ENCODE data around the gene FARP1.

FARP1 gene

GRCh38 chr13:98198683-98199082, 55.8 kb downstream of the FARP1 start:
- no peaks in the 10 kb centered on the region; the same call in 1 of the 2 replicates for H3K36me3 ChIP-seq (ENCODE audit: insufficient read depth, low read length)
- no peak overlapping the region for H3K9ac ChIP-seq (ENCODE audit: insufficient read length)
- H3K27ac ChIP-seq = no peak overlapping the region
- no peak for DNase-seq (ENCODE audit: low read depth, low spot score)
- no peaks in the 10 kb centered on the region for H3K9me3 ChIP-seq (ENCODE audit: low read depth, low read length)
- H3K4me3 ChIP-seq = no peak overlapping the region
- TF ChIP-seq EZH2 (IDR thresholded peaks at IDR 0.05) = no peak

- H3K9me3 ChIP-seq (ENCODE audit: low read depth, low read length) = no peaks in the 10 kb centered on the region
- H3K9ac ChIP-seq (ENCODE audit: insufficient read length) = no peak overlapping the region
- no peak overlapping the region for H3K4me3 ChIP-seq
- DNase-seq (ENCODE audit: low read depth, low spot score) = no peak
- no peaks in the 10 kb centered on the region; the same call in 1 of the 2 replicates for H3K36me3 ChIP-seq (ENCODE audit: insufficient read depth, low read length)
- H3K27ac ChIP-seq = no peak overlapping the region
- TF ChIP-seq FOXP2 (optimal IDR thresholded peaks at IDR 0.05; ENCODE audit: control extremely low read depth, extremely low read length, insufficient read depth) (no peak), EZH2 (IDR thresholded peaks at IDR 0.05) (no peak), POLR2AphosphoS5 (IDR thresholded peaks at IDR 0.05; ENCODE audit: borderline replicate concordance, low read depth, low read length) (no peak)
Measured at GRCh38 chr13:98199480-98199879, 56.6 kb downstream of the FARP1 start.

- no peak for DNase-seq (ENCODE audit: low read depth, low spot score)
- H3K9me3 ChIP-seq (ENCODE audit: low read depth, low read length) = no peaks in the 10 kb centered on the region
- no peak for TF ChIP-seq EZH2 (IDR thresholded peaks at IDR 0.05)
- TF ChIP-seq POLR2AphosphoS5 (IDR thresholded peaks at IDR 0.05; ENCODE audit: borderline replicate concordance, low read depth, low read length) = no peak
- no peak for TF ChIP-seq FOXP2 (optimal IDR thresholded peaks at IDR 0.05; ENCODE audit: control extremely low read depth, extremely low read length, insufficient read depth)
- no peak overlapping the region for H3K4me3 ChIP-seq
- H3K27ac ChIP-seq = no peak overlapping the region
- no peaks in the 10 kb centered on the region; the same call in 1 of the 2 replicates for H3K36me3 ChIP-seq (ENCODE audit: insufficient read depth, low read length)
- no peak overlapping the region for H3K9ac ChIP-seq (ENCODE audit: insufficient read length)
Measured at GRCh38 chr13:98200211-98200878, 57.5 kb downstream of the FARP1 start.

- H3K4me3 ChIP-seq = no peak overlapping the region
- no peak for DNase-seq (ENCODE audit: low read depth, low spot score)
- no peak overlapping the region for H3K9ac ChIP-seq (ENCODE audit: insufficient read length)
- no peak overlapping the region for H3K27ac ChIP-seq
- TF ChIP-seq FOXP2 (optimal IDR thresholded peaks at IDR 0.05; ENCODE audit: control extremely low read depth, extremely low read length, insufficient read depth) (no peak), POLR2AphosphoS5 (IDR thresholded peaks at IDR 0.05; ENCODE audit: borderline replicate concordance, low read depth, low read length) (no peak), EZH2 (IDR thresholded peaks at IDR 0.05) (no peak)
- 0 out of 2 replicates have a peak, but pooled peaks cover 4% of the 10 kb centered on the region for H3K9me3 ChIP-seq (ENCODE audit: low read depth, low read length)
- H3K36me3 ChIP-seq (ENCODE audit: insufficient read depth, low read length) = no peaks in the 10 kb centered on the region; the same call in 1 of the 2 replicates
Measured at GRCh38 chr13:98201189-98201588, 58.3 kb downstream of the FARP1 start.

- DNase-seq (ENCODE audit: low read depth, low spot score) = no peak
- H3K27ac ChIP-seq = peak overlapping the region; percentile 34; the same call in 1 of the 2 replicates
- peak overlapping the region; percentile 18; the same call in 1 of the 2 replicates for H3K4me3 ChIP-seq
- 0 out of 2 replicates have a peak, but pooled peaks cover 5% of the 10 kb centered on the region for H3K9me3 ChIP-seq (ENCODE audit: low read depth, low read length)
- TF ChIP-seq EZH2 (IDR thresholded peaks at IDR 0.05) = no peak
- no peak for TF ChIP-seq FOXP2 (optimal IDR thresholded peaks at IDR 0.05; ENCODE audit: control extremely low read depth, extremely low read length, insufficient read depth)
- no peak for TF ChIP-seq POLR2AphosphoS5 (IDR thresholded peaks at IDR 0.05; ENCODE audit: borderline replicate concordance, low read depth, low read length)
- H3K9ac ChIP-seq (ENCODE audit: insufficient read length) = no peak overlapping the region
- no peaks in the 10 kb centered on the region; the same call in 1 of the 2 replicates for H3K36me3 ChIP-seq (ENCODE audit: insufficient read depth, low read length)
Measured at GRCh38 chr13:98201984-98202383, 59.1 kb downstream of the FARP1 start.

GRCh38 chr13:98203646-98204326, 60.9 kb downstream of the FARP1 start:
- Histone ChIP-seq H3K27ac (no peak overlapping the region), H3K9ac (ENCODE audit: insufficient read length) (no peak overlapping the region), H3K4me3 (no peak overlapping the region), H3K9me3 (ENCODE audit: low read depth, low read length) (0 out of 2 replicates have a peak, but pooled peaks cover 5% of the 10 kb centered on the region), H3K36me3 (ENCODE audit: insufficient read depth, low read length) (no peaks in the 10 kb centered on the region; the same call in 1 of the 2 replicates)
- no peak for TF ChIP-seq FOXP2 (optimal IDR thresholded peaks at IDR 0.05; ENCODE audit: control extremely low read depth, extremely low read length, insufficient read depth)
- TF ChIP-seq EZH2 (IDR thresholded peaks at IDR 0.05) = no peak
- no peak for TF ChIP-seq POLR2AphosphoS5 (IDR thresholded peaks at IDR 0.05; ENCODE audit: borderline replicate concordance, low read depth, low read length)
- DNase-seq (ENCODE audit: low read depth, low spot score) = no peak

- DNase-seq (ENCODE audit: low read depth, low spot score) = no peak
- Histone ChIP-seq H3K9me3 (ENCODE audit: low read depth, low read length) (0 out of 2 replicates have a peak, but pooled peaks cover 5% of the 10 kb centered on the region), H3K9ac (ENCODE audit: insufficient read length) (no peak overlapping the region), H3K4me3 (no peak overlapping the region), H3K36me3 (ENCODE audit: insufficient read depth, low read length) (no peaks in the 10 kb centered on the region; the same call in 1 of the 2 replicates), H3K27ac (no peak overlapping the region)
- no peak for TF ChIP-seq FOXP2 (optimal IDR thresholded peaks at IDR 0.05; ENCODE audit: control extremely low read depth, extremely low read length, insufficient read depth)
- TF ChIP-seq POLR2AphosphoS5 (IDR thresholded peaks at IDR 0.05; ENCODE audit: borderline replicate concordance, low read depth, low read length) = no peak
- no peak for TF ChIP-seq EZH2 (IDR thresholded peaks at IDR 0.05)
Measured at GRCh38 chr13:98204546-98204945, 61.7 kb downstream of the FARP1 start.

- Histone ChIP-seq H3K9me3 (ENCODE audit: low read depth, low read length) (0 out of 2 replicates have a peak, but pooled peaks cover 5% of the 10 kb centered on the region), H3K27ac (no peak overlapping the region), H3K4me3 (no peak overlapping the region), H3K36me3 (ENCODE audit: insufficient read depth, low read length) (no peaks in the 10 kb centered on the region; the same call in 1 of the 2 replicates), H3K9ac (ENCODE audit: insufficient read length) (no peak overlapping the region)
- TF ChIP-seq EZH2 (IDR thresholded peaks at IDR 0.05) (no peak), POLR2AphosphoS5 (IDR thresholded peaks at IDR 0.05; ENCODE audit: borderline replicate concordance, low read depth, low read length) (no peak), FOXP2 (optimal IDR thresholded peaks at IDR 0.05; ENCODE audit: control extremely low read depth, extremely low read length, insufficient read depth) (no peak)
- no peak for DNase-seq (ENCODE audit: low read depth, low spot score)
Measured at GRCh38 chr13:98206946-98207345, 64.1 kb downstream of the FARP1 start.

All from SK-N-MC (cell line).